ENCODE data around the gene CDC20B. TPM values are rescaled to one million over a fixed set of nuclear protein-coding genes. Genes with fewer than 3 reads are reported as not detected.

Gene CDC20B
- not detected for polyA plus RNA-seq

GRCh38 chr5:55172937-55173686 lies at the start of gene CDC20B:
CDC20B (minus strand) TSS chr5:55173177; CDS start chr5:55173000, 177 bp downstream.
- H3K27ac ChIP-seq (ENCODE audit: low read depth, low read length) = no peak within 1 kb of the TSS
- WGBS, 3 donors = 1% methylated on average over 47 to 69 of the region's 69 CpGs

- H3K27ac ChIP-seq (ENCODE audit: low read depth, low read length) = no peak overlapping the region
- 14 to 46% (median 20%) methylated on average over 30 of the region's 30 CpGs for WGBS, 3 donors
These were observed 49.4 kb upstream of the CDC20B start for GRCh38 chr5:55222092-55222984.

GRCh38 chr5:55220433-55221185 lies 47.6 kb upstream of the CDC20B start:
- 3 to 25% (median 3%) methylated on average over 59 to 62 of the region's 62 CpGs for WGBS, 3 donors
- H3K27ac ChIP-seq (ENCODE audit: low read depth, low read length) = no peak overlapping the region

- H3K27ac ChIP-seq (ENCODE audit: low read depth, low read length) = no peak overlapping the region
- 68 to 89% (median 89%) methylated on average over 3 of the region's 3 CpGs for WGBS, 3 donors
These were observed 46.8 kb upstream of the CDC20B start for GRCh38 chr5:55219770-55220169.

GRCh38 chr5:55218967-55219366 lies 46.0 kb upstream of the CDC20B start:
- 18 to 70% (median 46%) methylated on average over 4 of the region's 4 CpGs for whole genome bisulfite sequencing, 3 donors

GRCh38 chr5:55211184-55211874 lies 38.4 kb upstream of the CDC20B start:
- 76 to 88% (median 80%) methylated on average over 2 of the region's 2 CpGs for WGBS, 3 donors
- H3K27ac ChIP-seq (ENCODE audit: low read depth, low read length) = no peak overlapping the region

More at GRCh38 chr5:55218967-55219366, 46.0 kb upstream of the CDC20B start:
- H3K27ac ChIP-seq (ENCODE audit: low read depth, low read length) = no peak overlapping the region

- 35 to 60% (median 44%) methylated on average over 2 of the region's 2 CpGs for WGBS, 3 donors
These were observed 32.0 kb upstream of the CDC20B start for GRCh38 chr5:55205001-55205400.

GRCh38 chr5:55191165-55191564 lies 18.2 kb upstream of the CDC20B start:
- H3K27ac ChIP-seq (ENCODE audit: low read depth, low read length) = no peak overlapping the region
- WGBS, 3 donors = 71 to 96% (median 76%) methylated on average over 2 of the region's 2 CpGs

More at GRCh38 chr5:55205001-55205400, 32.0 kb upstream of the CDC20B start:
- H3K27ac ChIP-seq (ENCODE audit: low read depth, low read length) = no peak overlapping the region

- WGBS, 3 donors = 38 to 63% (median 58%) methylated on average over 6 of the region's 6 CpGs
- no peak overlapping the region for H3K27ac ChIP-seq (ENCODE audit: low read depth, low read length)
These were observed 15.9 kb upstream of the CDC20B start for GRCh38 chr5:55188656-55189540.

GRCh38 chr5:55187370-55187769 lies 14.4 kb upstream of the CDC20B start:
- 35 to 55% (median 55%) methylated on average over 4 of the region's 4 CpGs for WGBS, 3 donors
- no peak overlapping the region for H3K27ac ChIP-seq (ENCODE audit: low read depth, low read length)

- H3K27ac ChIP-seq (ENCODE audit: low read depth, low read length) = no peak overlapping the region
- WGBS, 3 donors = 63 to 72% (median 70%) methylated on average over 1 of the region's 1 CpG
These were observed 7.0 kb upstream of the CDC20B start for GRCh38 chr5:55180016-55180415.

GRCh38 chr5:55177078-55177477 lies 4.1 kb upstream of the CDC20B start:
- H3K27ac ChIP-seq (ENCODE audit: low read depth, low read length) = no peak overlapping the region

GRCh38 chr5:55176176-55176818 lies 3.3 kb upstream of the CDC20B start:
- WGBS, 3 donors = 1 to 3% (median 3%) methylated on average over 44 of the region's 44 CpGs
- H3K27ac ChIP-seq (ENCODE audit: low read depth, low read length) = no peak overlapping the region

More at GRCh38 chr5:55177078-55177477, 4.1 kb upstream of the CDC20B start:
- WGBS, 3 donors = 9 to 23% (median 18%) methylated on average over 2 of the region's 2 CpGs

- H3K27ac ChIP-seq (ENCODE audit: low read depth, low read length) = no peak overlapping the region
- 11 to 17% (median 15%) methylated on average over 7 of the region's 7 CpGs for WGBS, 3 donors
These were observed 2.8 kb upstream of the CDC20B start for GRCh38 chr5:55175781-55176175.

- 8 to 15% (median 10%) methylated on average over 8 of the region's 8 CpGs for WGBS, 3 donors
- H3K27ac ChIP-seq (ENCODE audit: low read depth, low read length) = no peak overlapping the region
These were observed 782 bp upstream of the CDC20B start for GRCh38 chr5:55173687-55174230.

Measured in adipose tissue (tissue), 3 donors.